Left ventricle myocardium inferior (tissue), 1 donor: Measurements from ENCODE around the gene TCF12. TPM values are rescaled to one million over a fixed set of nuclear protein-coding genes. Genes with fewer than 3 reads are reported as not detected.

Source experiments
- DNase-seq: peaks from one replicate; pipeline ENCODE4 v3.0.0-alpha.2; 2020
- H3K27ac ChIP-seq: fragments of 200-600 bp; replicated peaks from 2 replicates; pipeline ENCODE4 v1.8.0; 2021
- H3K27me3 ChIP-seq: fragments of 200-600 bp; 2 replicates; pipeline ENCODE4 v1.8.0; 2021; ENCODE audit warnings: low read depth
- H3K36me3 ChIP-seq: fragments of 200-600 bp; 2 replicates; pipeline ENCODE4 v1.8.0; 2021
- H3K4me1 ChIP-seq: fragments of 200-600 bp; 2 replicates; pipeline ENCODE4 v1.8.0; 2021
- H3K4me3 ChIP-seq: fragments of 200-600 bp; 2 replicates; pipeline ENCODE4 v1.8.0; 2021; ENCODE audit warnings: mild to moderate bottlenecking, moderate library complexity
- H3K9me3 ChIP-seq: fragments of 200-600 bp; replicated peaks from 2 replicates; pipeline ENCODE4 v1.8.0; 2021
- intact Hi-C: fragments of 100-400 bp; cut with micrococcal nuclease; formaldehyde crosslinking; loops from one replicate; pipeline ENCODE4 v1.11.0; 2022
- total RNA-seq: library from RNA; stranded (reverse); fragmentation: NEBNext Ultra II Directional; extraction: Animal tissue kit (Norgen Biotek cat#: 25700); gene quantifications from one replicate; pipeline ENCODE4 v1.2.1, GENCODE V29; 2021
- TF ChIP-seq, protein P1 (sequence below): fragments of 200-600 bp; IDR thresholded peaks from 2 replicates; pipeline ENCODE4 v1.8.0; 2021; ENCODE audit warnings: antibody characterized with exemption, mild to moderate bottlenecking, borderline replicate concordance
- donor health status: DM: no; HTN: yes; CAD: no; lungs with severe emphysema.

The TCF12 gene
- total RNA-seq, 1 donor from 2014 or later = 52.1 TPM

DNA sequence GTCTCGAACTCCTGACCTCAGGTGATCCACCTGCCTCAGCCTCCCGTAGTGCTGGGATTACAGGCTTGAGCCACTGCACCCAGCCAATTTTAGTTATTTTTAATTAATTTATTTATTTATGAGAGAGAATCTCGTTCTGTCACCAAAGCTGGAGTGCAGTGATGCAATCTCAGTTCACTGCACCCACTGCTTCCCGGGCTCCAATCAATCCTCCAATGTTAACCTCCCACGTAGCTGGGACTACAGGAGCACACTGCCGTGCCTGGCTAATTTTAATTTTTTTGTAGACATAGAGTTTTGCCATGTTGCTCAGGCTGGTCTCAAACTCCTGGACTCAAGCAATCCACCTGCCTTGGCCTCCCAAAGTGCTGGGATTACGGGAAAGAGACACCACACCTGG, 137.9 kb downstream of the TCF12 start:
- no peak for DNase-seq
- no peak overlapping the region for H3K27ac ChIP-seq
- TF ChIP-seq, protein P1, sequence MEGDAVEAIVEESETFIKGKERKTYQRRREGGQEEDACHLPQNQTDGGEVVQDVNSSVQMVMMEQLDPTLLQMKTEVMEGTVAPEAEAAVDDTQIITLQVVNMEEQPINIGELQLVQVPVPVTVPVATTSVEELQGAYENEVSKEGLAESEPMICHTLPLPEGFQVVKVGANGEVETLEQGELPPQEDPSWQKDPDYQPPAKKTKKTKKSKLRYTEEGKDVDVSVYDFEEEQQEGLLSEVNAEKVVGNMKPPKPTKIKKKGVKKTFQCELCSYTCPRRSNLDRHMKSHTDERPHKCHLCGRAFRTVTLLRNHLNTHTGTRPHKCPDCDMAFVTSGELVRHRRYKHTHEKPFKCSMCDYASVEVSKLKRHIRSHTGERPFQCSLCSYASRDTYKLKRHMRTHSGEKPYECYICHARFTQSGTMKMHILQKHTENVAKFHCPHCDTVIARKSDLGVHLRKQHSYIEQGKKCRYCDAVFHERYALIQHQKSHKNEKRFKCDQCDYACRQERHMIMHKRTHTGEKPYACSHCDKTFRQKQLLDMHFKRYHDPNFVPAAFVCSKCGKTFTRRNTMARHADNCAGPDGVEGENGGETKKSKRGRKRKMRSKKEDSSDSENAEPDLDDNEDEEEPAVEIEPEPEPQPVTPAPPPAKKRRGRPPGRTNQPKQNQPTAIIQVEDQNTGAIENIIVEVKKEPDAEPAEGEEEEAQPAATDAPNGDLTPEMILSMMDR = no peak
- H3K4me1 ChIP-seq = peaks cover 70% of the 10 kb centered on the region
- no peaks in the 10 kb centered on the region for H3K9me3 ChIP-seq
- no peaks in the 10 kb centered on the region for H3K36me3 ChIP-seq
- intact Hi-C loops = no loop called here
- no peak overlapping the region for H3K4me3 ChIP-seq
- H3K27me3 ChIP-seq = no peaks in the 10 kb centered on the region

- intact Hi-C loops = no loop called here
- Histone ChIP-seq H3K27me3 (no peaks in the 10 kb centered on the region), H3K9me3 (no peaks in the 10 kb centered on the region), H3K36me3 (no peaks in the 10 kb centered on the region), H3K27ac (no peak overlapping the region), H3K4me1 (peaks cover 71% of the 10 kb centered on the region), H3K4me3 (peak overlapping the region; percentile 16)
- TF ChIP-seq, protein P1 = no peak
- no peak for DNase-seq
Observed at GRCh38 chr15:57057134-57057930, 138.9 kb downstream of the TCF12 start.

- no peak overlapping the region for H3K4me3 ChIP-seq
- no peaks in the 10 kb centered on the region for H3K27me3 ChIP-seq
- TF ChIP-seq, protein P1 = no peak
- DNase-seq = no peak
- no peaks in the 10 kb centered on the region for H3K9me3 ChIP-seq
- no peak overlapping the region for H3K27ac ChIP-seq
- H3K36me3 ChIP-seq = no peaks in the 10 kb centered on the region
- peaks cover 59% of the 10 kb centered on the region for H3K4me1 ChIP-seq
- intact Hi-C loops = no loop called here
Observed at GRCh38 chr15:57059026-57059660, 140.7 kb downstream of the TCF12 start.

GRCh38 chr15:57060799-57061198, 142.4 kb downstream of the TCF12 start:
- TF ChIP-seq, protein P1 = no peak
- intact Hi-C loops = no loop called here
- Histone ChIP-seq H3K4me3 (no peak overlapping the region), H3K36me3 (no peaks in the 10 kb centered on the region), H3K9me3 (no peaks in the 10 kb centered on the region), H3K4me1 (peaks cover 64% of the 10 kb centered on the region), H3K27me3 (no peaks in the 10 kb centered on the region), H3K27ac (no peak overlapping the region)
- DNase-seq = no peak

- intact Hi-C loops = no loop called here
- DNase-seq = no peak
- no peaks in the 10 kb centered on the region for H3K27me3 ChIP-seq
- peaks cover 62% of the 10 kb centered on the region for H3K4me1 ChIP-seq
- no peaks in the 10 kb centered on the region for H3K9me3 ChIP-seq
- H3K36me3 ChIP-seq = no peaks in the 10 kb centered on the region
- no peak overlapping the region for H3K27ac ChIP-seq
- no peak overlapping the region for H3K4me3 ChIP-seq
- TF ChIP-seq, protein P1 = no peak
Observed at GRCh38 chr15:57061281-57061680, 142.8 kb downstream of the TCF12 start.
